Gastrocnemius medialis (tissue), 4 donors: ENCODE results near the gene GPR146. TPM values are rescaled to one million over a fixed set of nuclear protein-coding genes. Genes with fewer than 3 reads are reported as not detected.

Source experiments
- ATAC-seq, 2 donors: fragments of 150-250 bp; one replicate each; pipeline ENCODE4 v1.9.1; 2016
- DNase-seq, 2 donors: peaks; one replicate each; pipeline ENCODE4 v3.0.0-alpha.2; 2019
- H3K27ac ChIP-seq, 4 donors: fragments of 200-600 bp; sonication (generic); 1 replicate in 1 of 4; 2 replicates in 3 of 4; pipeline ENCODE4 v1.5.1; 2016 to 2018; ENCODE audit warnings: mild to moderate bottlenecking in 2 of 4, moderate library complexity in 1 of 4
- H3K27me3 ChIP-seq, 3 donors: fragments of 200-600 bp; sonication (generic) in 2 of 3; 1 replicate in 1 of 3; 2 replicates in 2 of 3; pipeline versions ENCODE4 v1.5.1 to v1.6.0; 2016 to 2019; ENCODE audit warnings: mild to moderate bottlenecking in 1 of 3, moderate library complexity in 1 of 3
- H3K36me3 ChIP-seq, 2 donors: fragments of 200-600 bp; sonication (generic) in 1 of 2; one replicate each; pipeline ENCODE4 v1.5.1; 2017 to 2018
- H3K4me1 ChIP-seq, 2 donors: fragments of 200-600 bp; sonication (generic) in 1 of 2; one replicate each; pipeline ENCODE4 v1.5.1; 2016 to 2017; ENCODE audit warnings: mild to moderate bottlenecking in 2 of 2
- H3K4me3 ChIP-seq, 4 donors: fragments of 200-600 bp; sonication (generic) in 3 of 4; 1 replicate in 1 of 4; 2 replicates in 3 of 4; pipeline ENCODE4 v1.5.1; 2016 to 2019; ENCODE audit warnings: mild to moderate bottlenecking in 2 of 4
- H3K9me3 ChIP-seq, 3 donors: fragments of 200-600 bp; sonication (generic) in 2 of 3; 1 replicate in 1 of 3; 2 replicates in 2 of 3; pipeline ENCODE4 v1.5.1; 2016 to 2019
- CTCF ChIP-seq, 5 experiments: fragments of 450-650 bp in 3 of 5; fragments of 200-600 bp in 2 of 5; sonication (generic) in 2 of 5; IDR thresholded peaks in 4 of 5; conservative IDR thresholded peaks in 1 of 5; 1 replicate in 4 of 5; 2 replicates in 1 of 5; pipeline ENCODE4 v1.5.1; 2016 to 2019; ENCODE audit warnings: antibody characterized with exemption in 5 of 5, mild to moderate bottlenecking in 3 of 5, moderate library complexity in 3 of 5
- POLR2A ChIP-seq, 2 donors: fragments of 450-650 bp; IDR thresholded peaks; one replicate each; pipeline ENCODE4 v1.6.1; 2017; ENCODE audit warnings: antibody characterized with exemption in 2 of 2, mild to moderate bottlenecking in 2 of 2, moderate library complexity in 2 of 2
- in situ Hi-C, 4 donors: fragments of 200-750 bp; cut with MboI; loops; one replicate each; pipeline versions ENCODE4 v1.15.0 to v1.8.0; 2017; ENCODE audit warnings: low sequenced_read_pairs in 4 of 4
- intact Hi-C: fragments of 100-400 bp; cut with DNase I; formaldehyde crosslinking; loops from one replicate; pipeline ENCODE4 v1.15.1; 2023; ENCODE audit warnings: low total_unique reads
- total RNA-seq, 4 donors: library from RNA; depleted of rRNA; stranded (reverse); fragments of >200 nt; gene quantifications; one replicate each; pipeline versions ENCODE4 v1.1.0 to v1.2.3, GENCODE V29; 2016

GPR146 gene
- total RNA-seq, 4 donors from 2014 or later = 23.3 to 43.8 (median 29.5) TPM

GRCh38 chr7:1057416-1058291 is 13.3 kb downstream of the GPR146 start:
- peaks cover 11 to 20% of the 10 kb centered on the region in 2 donors for H3K4me1 ChIP-seq

GRCh38 chr7:1058311-1058710 is 14.0 kb downstream of the GPR146 start:
- DNase-seq = no peak
- in situ Hi-C loops = no loop called here

More at GRCh38 chr7:1057416-1058291, 13.3 kb downstream of the GPR146 start:
- TF ChIP-seq CTCF (IDR thresholded peaks at IDR 0.05 in 4 of 5, conservative IDR thresholded peaks at IDR 0.05 in 1 of 5) (no peak), POLR2A (IDR thresholded peaks at IDR 0.05) (no peak)
- DNase-seq = no peak
- in situ Hi-C loops (no loop called here), intact Hi-C loops (no loop called here)
- no peaks in the 10 kb centered on the region for H3K9me3 ChIP-seq
- H3K27ac ChIP-seq = no peak overlapping the region
- H3K4me3 ChIP-seq = no peak overlapping the region
- peaks cover 0 to 4% of the 10 kb centered on the region in 2 donors for H3K36me3 ChIP-seq
- H3K27me3 ChIP-seq = no peaks in the 10 kb centered on the region
- ATAC-seq = no peak

GRCh38 chr7:1058821-1059199 is 14.5 kb downstream of the GPR146 start:
- H3K4me3 ChIP-seq = no peak overlapping the region
- ATAC-seq (no peak), DNase-seq (no peak)
- TF ChIP-seq CTCF (IDR thresholded peaks at IDR 0.05 in 4 of 5, conservative IDR thresholded peaks at IDR 0.05 in 1 of 5) = no peak
- TF ChIP-seq POLR2A (IDR thresholded peaks at IDR 0.05) = no peak
- no peaks in the 10 kb centered on the region for H3K27me3 ChIP-seq
- H3K27ac ChIP-seq = no peak overlapping the region
- peaks cover 0 to 4% of the 10 kb centered on the region in 2 donors for H3K36me3 ChIP-seq
- no peaks in the 10 kb centered on the region for H3K9me3 ChIP-seq
- peaks cover 3 to 14% of the 10 kb centered on the region in 2 donors for H3K4me1 ChIP-seq
- intact Hi-C loops (no loop called here), in situ Hi-C loops (no loop called here)

More at GRCh38 chr7:1058311-1058710, 14.0 kb downstream of the GPR146 start:
- Histone ChIP-seq H3K27ac (no peak overlapping the region), H3K27me3 (no peaks in the 10 kb centered on the region), H3K9me3 (no peaks in the 10 kb centered on the region), H3K4me1 (peaks cover 8 to 15% of the 10 kb centered on the region in 2 donors), H3K36me3 (peaks cover 0 to 4% of the 10 kb centered on the region in 2 donors), H3K4me3 (no peak overlapping the region)
- TF ChIP-seq CTCF (IDR thresholded peaks at IDR 0.05 in 4 of 5, conservative IDR thresholded peaks at IDR 0.05 in 1 of 5) = no peak
- intact Hi-C loops = no loop called here
- no peak for ATAC-seq

GRCh38 chr7:1059200-1060091 is 15.1 kb downstream of the GPR146 start:
- Histone ChIP-seq H3K4me1 (peaks cover 0 to 14% of the 10 kb centered on the region in 2 donors), H3K36me3 (peaks cover 0 to 4% of the 10 kb centered on the region in 2 donors), H3K27me3 (no peaks in the 10 kb centered on the region), H3K27ac (no peak overlapping the region), H3K9me3 (no peaks in the 10 kb centered on the region), H3K4me3 (no peak overlapping the region)
- TF ChIP-seq CTCF (IDR thresholded peaks at IDR 0.05 in 4 of 5, conservative IDR thresholded peaks at IDR 0.05 in 1 of 5) = no peak
- TF ChIP-seq POLR2A (IDR thresholded peaks at IDR 0.05) = no peak
- in situ Hi-C loops = loop anchor here in 3 of 4 donors (10.0 kb wide), 1 partner anchor 65 kb away; no protein-coding TSS in a partner anchor
- intact Hi-C loops = no loop called here
- ATAC-seq = no peak
- DNase-seq = no peak
